SHP77 treated with DMSO at 0.1 percent for 48 hours (cell line): ENCODE data around the gene PTGER1.
A peak's percentile ranks its signal among the peaks of the same experiment; 100 is the strongest.

Experiments
- DNase-seq: peaks from one replicate; lab custom pipeline; 2025; lab: John Stamatoyannopoulos, UW

The PTGER1 gene

DNA sequence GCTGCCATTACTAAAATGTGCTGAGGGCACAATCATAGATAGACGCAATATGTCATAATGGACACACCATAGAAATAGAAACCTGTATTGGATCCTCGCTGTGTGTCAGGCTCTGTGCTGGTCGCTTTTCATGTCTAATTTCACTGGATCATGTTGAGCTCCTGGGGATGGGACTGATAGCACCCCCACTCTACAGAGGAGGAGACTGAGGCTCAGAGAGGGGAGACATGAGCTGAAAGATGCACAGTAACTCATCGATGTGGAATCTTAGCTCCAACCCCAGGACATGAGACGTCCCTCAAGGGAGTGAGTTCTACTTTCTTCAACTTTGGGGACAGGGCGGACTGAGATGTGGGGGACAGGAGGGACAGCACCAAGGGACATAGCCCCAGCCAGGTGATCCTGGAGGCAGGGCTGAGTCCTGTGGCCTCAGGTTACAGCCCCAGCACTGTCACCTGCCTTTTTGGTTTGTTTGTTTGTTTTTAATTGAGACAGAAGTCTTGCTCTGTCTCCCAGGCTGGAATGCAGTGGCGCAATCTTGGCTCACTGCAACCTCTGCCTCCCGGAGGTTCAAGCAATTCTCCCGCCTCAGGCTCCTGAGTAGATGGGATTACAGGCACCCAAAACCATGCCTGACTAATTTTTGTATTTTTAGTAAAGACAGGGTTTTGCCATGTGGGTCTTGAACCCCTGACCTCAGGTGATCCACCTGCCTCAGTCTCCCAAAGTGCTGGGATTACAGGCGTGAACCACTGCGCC lies 27.4 kb upstream of the PTGER1 start:
- DNase-seq, result no peak

DNA sequence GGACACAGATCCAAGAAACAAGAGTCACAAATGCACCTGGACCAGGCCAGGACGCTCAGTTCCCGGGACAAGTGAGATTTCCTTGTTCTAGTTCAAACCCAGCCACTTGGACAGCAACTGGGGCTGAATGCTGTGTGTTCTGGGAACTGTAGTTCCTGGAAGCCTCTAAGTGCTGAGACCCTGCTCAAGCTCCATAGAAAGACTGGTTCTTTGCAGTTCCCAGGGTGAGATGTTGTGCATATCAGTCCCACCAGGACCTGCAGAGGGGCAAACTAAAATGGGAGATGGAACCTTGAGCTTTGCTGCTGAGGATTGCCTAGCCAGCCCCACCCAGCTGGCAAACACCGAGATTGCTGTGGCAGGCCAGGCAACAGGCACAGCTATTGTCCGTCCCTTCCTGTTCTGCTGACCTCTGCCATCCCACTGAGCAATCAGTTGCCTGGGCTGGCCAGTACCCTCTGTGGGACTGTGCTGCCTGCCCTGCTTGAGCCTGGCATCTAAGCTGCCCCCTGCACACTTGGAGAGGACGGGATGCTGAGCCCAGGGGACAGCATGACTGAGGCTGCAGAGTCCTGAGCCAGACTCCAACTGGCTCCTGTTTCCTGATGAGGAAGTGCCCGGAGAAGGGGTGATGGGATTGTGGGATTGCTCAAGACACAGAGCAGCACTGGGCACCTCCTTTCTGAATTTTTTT lies 22.2 kb upstream of the PTGER1 start:
- peak; percentile 32 for DNase-seq

DNA sequence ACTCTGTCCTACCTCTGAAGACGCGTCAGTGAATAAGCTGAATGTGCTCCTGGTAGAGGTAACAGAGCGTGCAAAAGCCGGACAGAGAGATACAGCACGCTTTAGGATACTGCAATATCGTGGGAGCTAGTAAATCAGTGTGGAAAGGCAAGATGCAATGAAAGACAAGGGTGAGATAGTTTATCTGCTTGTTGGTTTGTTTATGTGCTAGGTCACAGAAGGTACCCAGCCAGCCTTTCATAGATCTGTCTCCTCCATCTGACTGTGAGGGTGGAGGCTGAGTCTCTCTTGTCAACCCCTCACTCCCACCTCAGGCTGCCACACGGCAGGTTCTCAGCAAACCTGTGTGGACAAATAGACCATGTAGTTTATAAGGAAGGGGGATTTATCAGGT lies 21.7 kb upstream of the PTGER1 start:
- no peak for DNase-seq

DNA sequence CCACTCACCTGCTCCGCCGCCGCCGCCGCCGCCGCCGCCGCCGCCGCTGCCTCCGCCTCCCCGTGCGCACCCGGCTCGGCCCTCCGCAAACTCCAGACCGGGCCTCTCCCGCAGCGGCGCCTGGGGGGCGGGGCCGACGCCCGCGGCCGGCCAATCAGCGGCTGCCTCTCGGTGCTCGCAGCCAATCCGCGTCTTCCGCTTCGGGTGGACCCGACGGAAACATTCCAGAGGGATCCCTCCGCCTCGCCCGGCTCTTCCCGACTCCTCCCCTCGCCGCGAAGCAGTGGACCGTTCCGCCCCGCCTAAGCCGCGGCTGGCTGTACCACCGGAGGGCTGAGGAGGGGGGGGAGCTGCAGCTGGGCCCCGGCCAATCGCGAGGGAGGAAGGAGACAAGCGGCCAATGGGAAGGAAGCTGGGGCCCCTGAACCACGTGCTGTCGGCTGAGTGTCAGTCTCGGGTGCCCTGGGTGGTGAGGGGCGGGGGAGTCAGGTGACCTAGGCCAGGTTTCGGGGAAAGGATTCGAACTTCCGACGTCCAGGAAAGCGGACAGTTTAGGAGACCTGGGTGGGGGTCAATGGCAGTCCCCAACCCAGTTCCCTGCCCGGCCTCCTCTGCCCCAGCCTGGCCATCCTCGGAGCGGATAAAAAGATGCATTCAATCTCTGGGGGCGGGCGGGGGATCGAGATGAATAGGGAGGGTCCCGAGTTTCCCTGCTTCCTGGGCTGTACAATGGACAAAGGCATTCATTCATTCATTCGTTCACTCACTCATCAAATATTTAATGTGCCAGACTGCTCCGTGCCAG lies 21.1 kb upstream of the PTGER1 start, which contains the start of gene GIPC1:
Gene GIPC1 (minus strand): TSS at position 99 of the 805 bp plus-strand sequence. CDS start 13,151 bp downstream, outside the sequence.
- peak; percentile 91 for DNase-seq

DNA sequence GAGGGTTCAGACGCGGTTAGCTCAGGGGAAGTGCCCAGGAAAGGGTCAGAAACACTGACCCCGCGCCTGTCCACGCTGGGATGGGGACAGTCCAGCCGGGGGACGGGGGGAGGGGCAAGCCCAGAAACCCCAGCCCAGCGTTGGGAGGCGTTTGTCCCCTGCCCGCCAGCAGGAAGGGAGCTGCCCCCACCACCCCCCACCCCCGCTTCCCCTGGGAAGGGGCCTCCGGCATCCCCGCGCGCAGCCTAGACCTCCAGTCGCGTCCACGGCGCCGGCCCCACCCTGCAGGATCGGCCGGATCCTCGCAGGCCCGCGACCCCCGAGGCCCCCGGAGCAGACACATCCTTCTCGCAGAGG lies 20.5 kb upstream of the PTGER1 start:
- no peak for DNase-seq

DNA sequence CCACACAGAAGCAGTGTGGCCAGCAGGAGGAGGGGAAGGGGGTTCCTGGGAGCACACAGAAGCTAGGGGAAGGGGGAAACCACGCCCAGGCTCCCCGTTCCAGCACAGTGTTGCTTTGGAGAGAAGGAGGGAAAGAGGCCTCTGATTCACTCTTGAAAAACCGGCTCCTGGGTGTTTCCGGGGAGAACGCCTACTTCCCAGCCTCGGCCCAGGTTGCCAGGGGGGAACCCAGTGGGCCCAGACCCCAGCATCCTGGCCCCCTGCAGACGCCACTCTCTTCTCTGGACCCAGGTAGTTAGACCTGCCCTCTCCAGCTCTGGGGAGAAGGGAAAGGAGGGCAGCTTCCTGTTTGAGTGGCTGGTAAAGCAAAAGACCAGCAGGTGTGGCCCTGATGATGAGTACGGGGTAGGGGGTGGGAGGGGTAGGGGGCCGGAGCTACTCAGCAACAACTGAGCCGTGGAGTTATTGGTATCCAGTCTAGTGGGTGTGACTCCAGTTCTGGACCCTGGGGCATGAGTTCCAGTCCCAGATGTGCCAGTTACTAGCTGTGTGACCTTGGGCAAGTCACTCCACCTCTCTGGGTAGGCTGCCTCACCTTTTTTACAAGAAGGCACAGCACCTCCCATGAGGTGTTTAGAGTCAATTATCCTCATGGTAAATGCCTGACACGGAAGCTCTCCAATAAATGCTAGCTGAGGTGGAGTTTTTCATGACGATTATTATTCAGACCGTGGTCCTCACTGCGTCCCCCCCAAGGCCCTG lies 19.9 kb upstream of the PTGER1 start:
- no peak for DNase-seq

DNA sequence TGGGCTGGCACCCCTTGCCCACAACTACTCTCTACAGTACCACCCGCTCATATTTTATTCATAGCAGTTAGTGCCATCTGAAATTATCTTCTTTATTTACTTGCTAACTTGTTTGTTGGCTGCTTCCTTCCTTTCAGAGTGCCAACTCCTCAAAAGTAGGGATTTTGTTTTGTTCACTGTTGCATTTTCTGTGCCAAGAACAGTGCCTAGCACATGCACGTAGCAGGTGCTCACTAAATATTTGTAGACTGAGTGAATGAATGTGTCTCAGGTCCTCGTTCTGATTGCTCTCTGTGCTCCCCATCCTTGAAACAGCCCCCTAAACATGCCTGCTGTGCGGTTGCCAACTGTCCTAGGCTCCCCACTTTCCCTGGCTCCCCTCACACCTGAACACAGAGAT lies 19.3 kb upstream of the PTGER1 start:
- DNase-seq, result no peak

DNA sequence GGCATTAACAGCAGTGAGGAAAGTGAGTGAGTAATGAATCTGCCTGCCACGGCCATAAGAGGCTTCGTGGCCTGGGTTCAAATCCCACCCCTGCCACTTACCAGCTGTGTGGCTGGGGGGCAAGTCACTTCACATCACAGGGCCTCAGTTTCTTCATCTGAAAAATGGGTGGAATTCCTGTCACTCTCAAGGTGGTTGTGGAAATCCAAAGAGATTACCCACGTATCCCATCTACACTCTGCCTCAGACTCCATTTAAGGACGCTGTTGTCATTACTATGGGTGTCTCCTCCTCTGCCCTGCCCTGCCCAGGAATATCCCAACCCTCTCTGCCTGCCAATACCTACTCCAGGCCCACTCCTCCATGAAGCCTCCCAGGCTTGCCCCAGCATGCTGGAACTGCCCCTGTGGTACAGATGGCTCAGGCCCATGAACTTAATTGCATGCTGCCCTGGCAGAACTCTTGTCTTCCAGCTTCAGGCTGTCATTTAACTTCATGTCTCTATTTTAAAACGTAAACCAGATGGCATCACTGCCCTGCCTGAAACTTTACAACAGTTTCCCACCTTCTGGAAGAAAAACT lies 17.7 kb upstream of the PTGER1 start:
- DNase-seq, result no peak

DNA sequence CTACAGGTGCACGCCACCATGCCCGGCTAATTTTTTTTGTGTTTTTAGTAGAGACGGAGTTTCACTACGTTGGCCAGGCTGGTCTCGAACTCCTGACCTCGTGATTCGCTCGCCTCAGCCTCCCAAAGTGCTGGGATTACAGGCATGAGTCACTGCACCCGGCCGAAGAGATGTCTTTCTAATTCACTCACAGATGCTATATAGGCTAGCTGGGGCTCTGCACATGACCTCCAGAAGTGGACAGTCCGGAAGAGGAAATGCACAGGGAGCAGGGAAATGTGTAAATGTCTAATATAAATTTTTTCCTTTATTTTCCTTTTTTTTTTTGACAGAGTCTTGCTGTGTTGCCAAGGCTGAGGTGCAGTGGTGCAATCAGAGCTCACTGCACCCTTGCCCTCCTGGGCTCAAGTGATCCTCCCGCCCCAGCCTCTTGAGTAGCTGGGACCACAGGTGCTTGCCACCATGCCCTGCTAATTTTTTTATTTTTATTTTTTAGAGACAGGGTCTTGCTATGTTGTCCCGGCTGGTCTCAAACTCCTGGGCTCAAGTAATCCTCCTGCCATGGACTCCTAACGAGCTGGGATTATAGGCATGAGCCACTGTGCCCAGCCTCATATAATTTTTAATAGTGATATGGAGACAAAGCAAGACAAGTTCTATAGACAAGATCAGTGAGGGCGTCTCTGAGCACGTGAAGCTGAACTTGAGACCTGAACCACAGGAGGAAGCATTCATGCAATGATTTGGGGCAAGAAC lies 12.4 kb upstream of the PTGER1 start:
- DNase-seq, result no peak

DNA sequence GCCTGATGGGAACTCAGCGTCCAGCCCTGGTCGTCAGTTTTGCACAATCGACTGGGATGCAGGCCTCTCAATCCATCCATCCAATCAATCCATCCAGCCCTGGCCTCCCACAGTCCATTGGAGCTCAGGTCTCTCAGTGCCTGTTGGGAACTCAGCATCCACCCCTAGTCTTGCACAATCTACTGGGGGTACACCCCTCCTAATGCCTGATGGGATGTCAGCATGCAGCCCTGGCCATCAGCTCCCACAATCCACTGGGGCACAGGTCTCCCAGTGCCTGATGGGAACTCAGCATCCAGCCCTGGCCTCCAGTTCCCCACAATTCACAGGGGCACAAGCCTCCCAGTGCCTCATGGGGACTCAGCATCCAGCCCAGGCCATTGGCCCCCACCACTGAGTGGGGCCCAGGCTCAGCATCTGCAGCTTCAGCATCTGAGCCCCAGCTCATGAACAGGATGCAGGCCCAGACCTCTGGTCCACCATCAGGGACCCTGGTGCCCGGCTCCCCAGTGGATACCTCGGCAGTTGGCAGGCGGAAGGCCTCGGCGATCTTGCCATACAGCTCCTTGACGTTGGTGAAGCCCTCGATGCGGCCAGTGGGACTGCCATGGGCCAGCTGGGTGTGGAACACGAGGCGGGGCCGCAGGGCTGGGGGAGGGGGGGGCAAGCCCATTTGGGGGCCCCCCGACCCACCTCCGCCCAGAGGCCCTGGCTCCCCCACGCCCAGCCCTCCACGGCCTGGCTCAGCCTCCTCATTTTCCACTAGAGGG lies 7.2 kb upstream of the PTGER1 start:
- no peak for DNase-seq

DNA sequence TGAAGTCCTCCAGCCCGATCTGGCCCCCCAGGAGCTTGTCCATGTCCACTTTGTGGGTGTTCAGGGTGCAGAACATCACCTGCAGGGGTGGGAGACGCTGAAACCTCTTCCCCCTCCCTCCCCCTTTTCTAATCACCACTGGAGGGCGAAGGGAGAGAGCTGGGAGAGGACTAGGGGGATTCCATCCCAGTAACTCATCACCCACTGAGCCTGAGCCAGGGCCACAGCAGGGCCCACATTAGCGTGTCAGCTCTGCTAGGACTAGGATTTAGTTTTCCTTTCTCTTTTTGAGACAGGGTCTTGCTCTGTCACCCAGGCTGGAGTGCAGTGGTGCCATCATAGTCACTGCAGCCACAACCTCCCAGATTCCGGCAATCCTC lies 5.5 kb upstream of the PTGER1 start:
- no peak for DNase-seq

DNA sequence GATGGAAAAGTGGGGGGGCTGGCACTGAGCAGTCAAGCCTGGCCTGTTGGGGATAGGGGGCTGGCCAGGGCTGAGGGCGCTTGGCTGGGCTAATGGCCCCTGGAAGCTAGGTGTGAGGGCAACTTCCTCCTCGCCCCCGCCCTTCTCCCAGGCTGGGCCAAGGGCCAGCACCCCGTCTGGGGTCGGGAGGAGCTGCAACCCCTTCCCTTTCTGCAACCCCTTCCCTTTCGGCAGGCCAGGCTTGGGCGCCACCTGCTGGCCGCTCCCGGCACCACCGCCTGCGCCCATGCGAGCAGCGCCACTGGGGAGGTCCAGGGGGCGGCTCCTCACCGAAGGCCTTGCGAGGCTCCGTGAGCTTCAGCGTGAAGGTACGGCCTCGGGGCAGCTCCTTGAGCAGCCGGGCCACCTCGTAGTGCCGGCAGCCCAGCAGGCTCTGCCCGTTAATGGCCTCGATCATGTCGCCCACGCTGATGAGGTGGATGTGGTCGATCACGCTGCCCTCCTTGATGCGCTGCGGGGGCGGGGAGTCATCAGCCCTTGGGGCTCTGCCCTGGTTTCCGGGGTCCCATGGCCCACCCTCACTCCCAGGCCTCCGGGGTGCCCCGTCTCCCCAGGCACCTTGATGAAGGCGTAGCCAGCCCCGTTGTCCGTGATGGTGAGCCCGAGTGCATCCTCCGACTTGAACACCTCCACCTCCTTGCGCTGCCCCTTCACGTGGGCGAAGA lies 5.0 kb upstream of the PTGER1 start:
- no peak for DNase-seq

DNA sequence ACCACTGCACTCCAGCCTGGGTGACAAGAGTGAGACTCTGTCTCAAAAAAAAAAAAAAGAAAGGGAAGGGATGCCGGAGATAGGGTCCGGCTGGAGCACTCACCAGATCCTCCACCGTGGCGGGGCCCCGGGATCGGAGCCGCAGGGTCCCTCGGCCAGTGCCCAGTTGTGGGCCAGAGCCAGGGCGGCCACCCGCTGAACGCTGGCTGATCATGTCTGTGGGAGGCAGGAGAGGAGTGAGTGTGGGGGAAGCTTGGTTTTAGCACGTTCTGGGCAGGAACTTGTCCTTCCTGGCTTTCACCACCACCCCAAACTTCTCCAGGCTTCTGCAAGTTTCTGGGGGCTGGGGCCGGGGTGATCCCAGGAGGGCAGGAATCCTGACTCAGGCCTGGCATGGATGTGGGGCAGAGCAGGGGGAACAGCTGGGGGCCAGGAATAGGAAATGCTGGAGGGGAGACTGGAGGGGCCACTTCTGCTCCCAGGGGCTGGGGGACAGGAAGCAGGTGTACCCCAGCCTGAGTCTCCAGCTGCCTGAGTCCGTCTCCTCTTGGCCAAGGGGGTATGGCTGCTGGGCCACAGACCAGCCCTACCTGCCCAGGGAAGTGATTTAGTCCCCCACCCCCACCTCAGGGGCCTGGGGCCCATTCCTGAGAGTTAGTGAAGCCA lies 4.3 kb upstream of the PTGER1 start:
- no peak for DNase-seq

DNA sequence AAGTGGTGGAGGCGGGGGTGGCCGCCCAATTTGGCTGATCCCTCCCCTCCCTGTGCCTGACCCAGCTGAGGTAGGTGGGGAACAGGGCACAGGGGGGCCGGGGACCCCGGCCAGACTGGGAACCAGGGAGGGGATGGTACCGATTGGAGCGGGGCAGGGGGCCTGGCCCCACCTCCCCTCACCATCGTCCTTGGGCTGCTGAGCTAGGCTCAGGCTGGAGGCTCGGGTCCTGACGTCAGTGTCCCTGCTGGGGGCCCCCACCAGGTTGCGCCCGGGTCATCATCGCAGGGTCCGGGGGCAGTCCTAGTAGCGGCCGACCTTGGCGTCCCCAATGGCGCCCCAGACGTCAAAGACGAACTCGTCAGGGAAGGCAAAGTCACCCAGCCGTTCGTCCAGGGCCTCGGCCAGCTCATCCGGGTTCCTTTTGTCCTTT lies 3.0 kb upstream of the PTGER1 start:
- no peak for DNase-seq

DNA sequence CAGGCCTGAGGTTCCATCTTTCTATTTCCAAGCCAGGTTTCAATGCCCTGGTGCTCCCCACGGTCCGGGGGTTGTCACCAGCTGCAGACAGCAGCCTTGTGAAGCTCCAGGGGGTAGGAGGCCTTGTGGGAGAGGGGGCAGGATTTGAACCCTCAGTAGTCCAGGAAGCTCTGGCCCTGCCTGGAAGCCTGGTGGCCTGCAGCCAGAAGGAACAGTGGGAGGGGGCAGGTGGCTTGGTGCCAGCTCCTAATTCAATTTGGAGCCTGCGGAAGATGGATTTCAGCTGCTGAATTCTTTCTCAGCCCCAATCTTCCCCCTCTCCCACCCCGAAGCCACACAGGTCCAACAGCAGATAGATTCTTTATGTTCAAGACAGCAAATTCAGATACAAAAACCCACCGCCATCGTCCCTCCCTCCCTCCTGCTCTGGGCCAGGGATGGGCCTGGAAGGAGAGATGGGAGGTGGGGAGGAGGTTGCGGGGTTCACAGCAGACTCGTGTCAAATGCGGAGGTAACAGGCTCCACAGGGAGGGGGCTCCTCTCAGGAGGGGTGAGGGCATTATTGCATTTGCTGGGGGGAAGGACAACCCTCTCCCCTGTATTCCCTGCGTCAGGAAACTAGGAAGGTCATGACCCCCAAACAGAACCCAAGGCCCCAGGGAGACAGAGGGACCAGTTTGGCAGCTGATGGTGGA lies 2.4 kb upstream of the PTGER1 start:
- DNase-seq, result no peak

DNA sequence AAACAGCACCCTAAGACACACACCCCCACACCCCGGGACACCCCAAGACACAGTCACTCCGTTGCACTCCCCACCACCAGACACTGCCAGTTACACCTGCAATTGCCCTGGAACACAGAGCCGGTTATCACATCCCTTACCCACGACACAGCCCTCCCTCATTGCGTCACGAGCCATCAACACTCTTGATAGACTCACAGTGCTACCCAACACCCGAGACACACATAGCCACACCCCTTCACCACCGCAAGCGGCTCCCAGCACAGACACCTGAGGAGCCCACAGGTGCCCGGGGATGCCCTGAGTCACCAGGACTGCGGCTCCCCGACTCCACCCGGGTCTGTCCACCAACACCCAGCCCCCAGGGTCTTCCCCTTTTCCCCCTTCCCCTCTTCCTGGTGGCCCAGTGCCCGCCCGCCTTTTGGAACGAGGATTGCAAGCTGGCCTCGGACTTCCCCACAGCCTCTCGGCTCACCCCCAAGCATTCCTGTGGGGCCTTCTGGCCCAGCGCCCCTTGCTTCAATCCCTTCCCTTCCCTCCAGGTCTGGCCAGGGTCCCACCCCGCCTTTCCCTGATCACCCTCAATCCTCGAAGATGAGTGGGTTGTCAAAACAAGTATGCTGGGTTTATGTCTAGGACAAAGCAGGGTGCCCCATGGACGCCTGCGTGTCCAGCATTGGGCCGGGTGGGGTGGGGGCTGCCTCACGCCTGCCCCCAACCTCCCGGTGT lies 1.7 kb upstream of the PTGER1 start:
- DNase-seq, result no peak

DNA sequence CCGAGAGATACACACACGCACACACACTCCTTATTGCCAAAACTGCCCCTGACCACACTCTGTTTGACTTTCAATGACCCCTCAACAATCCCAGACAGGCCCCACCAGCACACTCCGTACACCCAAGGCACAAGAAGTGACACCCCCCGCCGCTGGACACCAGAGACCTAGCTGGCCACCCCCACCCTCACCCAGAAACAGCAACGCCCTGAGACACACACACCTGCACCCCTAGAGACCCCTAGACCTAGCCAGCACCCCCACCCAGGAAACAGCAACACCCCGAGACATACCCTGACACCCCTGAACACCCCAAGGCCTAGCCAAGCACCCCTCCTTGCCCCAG lies 1.1 kb upstream of the PTGER1 start:
- DNase-seq, result no peak

DNA sequence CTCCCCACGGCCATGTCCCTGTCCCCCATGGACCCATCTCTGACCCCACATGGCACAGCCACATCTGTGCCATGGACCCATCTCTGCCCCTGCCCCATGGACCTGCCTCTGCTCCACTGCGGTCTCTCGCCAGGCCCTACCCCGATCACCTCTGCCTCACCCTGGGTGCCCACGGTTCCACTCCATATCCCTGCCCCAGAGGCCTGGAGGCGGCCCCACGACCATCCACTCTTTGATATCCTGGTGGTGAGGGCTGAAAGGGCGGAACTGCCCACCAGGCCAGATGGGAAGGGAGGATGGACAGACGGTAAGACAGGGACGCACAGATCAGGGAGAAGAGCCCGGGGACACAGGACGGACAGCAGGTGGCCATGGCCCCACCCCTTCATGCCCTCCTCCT lies 327 bp downstream of the PTGER1 start:
- no peak for DNase-seq
